Measurements from ENCODE around the gene GRM4.

DNA sequence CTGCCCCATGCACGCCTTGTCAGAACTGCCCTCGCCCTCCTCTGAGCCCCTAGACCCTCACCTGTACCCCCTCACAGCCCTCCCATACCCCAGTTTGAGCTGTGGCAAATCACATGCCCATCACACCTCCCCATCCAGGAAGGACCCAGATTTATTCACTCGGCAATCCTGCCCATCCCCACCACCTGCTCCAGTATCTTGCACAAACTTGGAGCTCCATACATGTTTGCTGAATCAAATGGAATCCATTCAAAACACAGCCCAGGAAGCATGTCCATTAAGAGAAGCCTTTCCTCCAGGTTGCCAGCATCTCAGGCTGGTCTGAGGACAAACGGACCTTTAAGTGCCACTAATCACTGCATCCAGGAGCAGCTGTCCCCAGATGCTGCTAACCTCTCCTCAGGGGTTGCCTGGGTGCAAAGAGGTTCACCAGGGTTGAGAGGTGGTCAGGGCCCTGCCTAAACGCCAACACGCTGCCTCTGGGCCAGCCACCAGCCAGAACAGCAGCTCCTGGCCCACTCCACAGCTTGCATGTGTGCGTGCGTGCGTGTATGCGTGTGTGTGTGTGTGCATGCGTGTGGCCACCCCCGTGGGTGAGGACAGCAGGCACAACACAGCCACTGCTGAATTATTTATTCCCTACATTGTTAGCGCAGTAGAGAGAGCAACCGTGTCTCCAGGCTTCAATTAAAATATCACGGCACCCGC is 31.0 kb downstream of the GRM4 start:
- TF ChIP-seq CTCF (IDR thresholded peaks at IDR 0.05; ENCODE audit: low read depth, low read length) (no peak), POLR2A (IDR thresholded peaks at IDR 0.05; ENCODE audit: extremely low read depth, insufficient read length) (no peak)

Measured in NB4 (cell line).